Muscle layer of duodenum (tissue), 2 donors: ENCODE measurements around the gene CNTN5.

ENCODE experiments used
- H3K27ac ChIP-seq: one replicate; pipeline ENCODE4 v1.7.0; 2013; ENCODE audit warnings: mild to moderate bottlenecking, low read length
- H3K27me3 ChIP-seq: one replicate; pipeline ENCODE4 v1.7.0; 2013; ENCODE audit warnings: low read depth, mild to moderate bottlenecking, control low read depth, low read length
- H3K36me3 ChIP-seq, 2 donors: one replicate each; pipeline ENCODE4 v1.7.0; 2013; ENCODE audit warnings: low read length in 2 of 2, control low read depth in 1 of 2, mild to moderate bottlenecking in 1 of 2; ENCODE audit not compliant: insufficient read depth in 2 of 2, control insufficient read depth in 1 of 2
- H3K4me1 ChIP-seq, 2 donors: one replicate each; pipeline ENCODE4 v1.7.0; 2013; ENCODE audit warnings: low read length in 2 of 2, mild to moderate bottlenecking in 2 of 2, control low read depth in 1 of 2, moderate library complexity in 1 of 2; ENCODE audit not compliant: insufficient read depth in 2 of 2, control insufficient read depth in 1 of 2
- H3K4me3 ChIP-seq, 2 donors: one replicate each; pipeline ENCODE4 v1.7.0; 2013; ENCODE audit warnings: low read length in 2 of 2, low read depth in 1 of 2, mild to moderate bottlenecking in 1 of 2
- H3K9me3 ChIP-seq, 2 donors: one replicate each; pipeline ENCODE4 v1.7.0; 2013; ENCODE audit warnings: low read length in 2 of 2, control low read depth in 1 of 2, mild to moderate bottlenecking in 1 of 2; ENCODE audit not compliant: control insufficient read depth in 1 of 2
- donor health status: healthy.

CNTN5 gene

DNA sequence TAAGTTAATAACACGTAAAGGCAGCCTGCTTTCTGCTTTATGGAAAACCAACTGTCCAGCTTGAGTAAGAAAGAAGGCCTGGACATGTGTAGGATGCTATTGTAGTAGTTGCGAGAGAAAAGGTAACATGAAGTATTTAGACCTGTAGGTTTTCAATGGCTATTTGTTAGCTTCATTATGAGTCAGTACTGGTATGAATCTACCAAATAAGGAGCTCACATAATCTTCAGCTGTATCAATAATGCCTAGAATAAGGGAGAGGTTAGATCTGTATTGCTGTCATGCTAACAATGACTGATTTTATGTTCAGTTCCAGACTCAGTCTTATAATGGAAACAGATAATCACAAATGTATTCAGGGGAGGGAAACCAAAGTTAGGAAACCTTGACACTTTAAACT is 550.3 kb downstream of the CNTN5 start:
- no peaks in the 10 kb centered on the region for H3K36me3 ChIP-seq
- H3K4me1 ChIP-seq: no peaks in the 10 kb centered on the region
- no peak overlapping the region for H3K27ac ChIP-seq
- H3K9me3 ChIP-seq: no peaks in the 10 kb centered on the region
- H3K4me3 ChIP-seq: no peak overlapping the region
- no peaks in the 10 kb centered on the region for H3K27me3 ChIP-seq

DNA sequence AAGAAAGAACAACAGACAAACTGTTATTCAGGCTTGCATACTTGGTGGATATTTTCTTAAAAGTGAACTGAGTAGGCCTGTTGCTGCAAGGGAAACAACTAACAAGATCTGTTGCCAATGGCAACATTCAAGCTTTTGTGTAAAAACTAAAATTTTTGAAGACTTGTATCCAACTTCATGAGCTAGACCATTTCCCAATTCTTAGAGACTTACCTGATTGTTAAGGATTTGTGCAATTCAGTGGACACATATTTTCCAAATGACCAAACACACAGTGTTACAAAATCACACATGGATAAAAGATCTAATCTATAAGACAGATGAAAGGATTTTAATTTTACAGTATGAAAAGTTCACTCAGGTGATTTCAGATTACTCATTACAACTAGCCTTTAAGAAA is 564.1 kb downstream of the CNTN5 start:
- Histone ChIP-seq H3K4me3 (no peak overlapping the region), H3K27ac (no peak overlapping the region), H3K4me1 (no peaks in the 10 kb centered on the region), H3K36me3 (no peaks in the 10 kb centered on the region), H3K9me3 (no peaks in the 10 kb centered on the region), H3K27me3 (no peaks in the 10 kb centered on the region)

DNA sequence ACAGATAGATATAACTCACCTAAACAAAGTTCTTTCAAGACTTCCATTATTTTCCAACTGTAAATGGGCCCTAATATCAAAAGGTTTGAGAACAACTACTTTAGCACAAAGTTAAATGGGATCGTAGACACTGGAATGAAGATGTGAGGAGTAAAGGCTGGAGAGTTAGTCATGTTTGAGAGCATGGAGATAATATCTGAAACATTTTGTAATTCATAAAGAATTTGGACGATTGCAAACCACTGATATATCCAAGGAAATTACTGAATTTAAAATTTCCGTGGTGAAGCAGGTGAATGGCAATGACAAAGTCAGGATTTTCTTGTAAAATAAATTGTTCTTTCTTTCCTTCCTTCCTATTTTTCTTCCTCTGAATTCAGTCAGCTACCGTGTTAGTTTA is 564.9 kb downstream of the CNTN5 start:
- no peak overlapping the region for H3K27ac ChIP-seq
- no peaks in the 10 kb centered on the region for H3K4me1 ChIP-seq
- H3K27me3 ChIP-seq: no peaks in the 10 kb centered on the region
- no peaks in the 10 kb centered on the region for H3K36me3 ChIP-seq
- no peak overlapping the region for H3K4me3 ChIP-seq
- no peaks in the 10 kb centered on the region for H3K9me3 ChIP-seq

DNA sequence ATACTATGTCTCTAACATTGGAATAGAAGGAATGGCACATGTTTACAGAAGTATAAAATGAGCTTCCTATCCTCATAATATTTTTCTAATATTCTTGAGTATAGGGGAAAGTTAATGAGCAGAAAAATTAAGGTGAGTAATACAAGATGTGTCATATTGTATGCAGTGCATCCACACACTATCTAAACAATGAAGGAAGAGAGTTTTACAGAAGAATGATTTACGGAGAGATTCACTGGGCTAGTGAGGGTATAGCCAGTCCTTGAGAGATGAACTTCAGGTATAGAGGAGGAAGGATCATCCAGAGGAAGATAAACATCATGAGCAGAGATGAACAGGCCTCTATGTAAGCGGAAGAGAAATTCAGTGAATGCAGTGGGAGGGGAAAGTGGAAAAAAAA is 569.0 kb downstream of the CNTN5 start:
- Histone ChIP-seq H3K27ac (no peak overlapping the region), H3K4me3 (no peak overlapping the region), H3K36me3 (no peaks in the 10 kb centered on the region), H3K4me1 (no peaks in the 10 kb centered on the region), H3K9me3 (no peaks in the 10 kb centered on the region), H3K27me3 (no peaks in the 10 kb centered on the region)

DNA sequence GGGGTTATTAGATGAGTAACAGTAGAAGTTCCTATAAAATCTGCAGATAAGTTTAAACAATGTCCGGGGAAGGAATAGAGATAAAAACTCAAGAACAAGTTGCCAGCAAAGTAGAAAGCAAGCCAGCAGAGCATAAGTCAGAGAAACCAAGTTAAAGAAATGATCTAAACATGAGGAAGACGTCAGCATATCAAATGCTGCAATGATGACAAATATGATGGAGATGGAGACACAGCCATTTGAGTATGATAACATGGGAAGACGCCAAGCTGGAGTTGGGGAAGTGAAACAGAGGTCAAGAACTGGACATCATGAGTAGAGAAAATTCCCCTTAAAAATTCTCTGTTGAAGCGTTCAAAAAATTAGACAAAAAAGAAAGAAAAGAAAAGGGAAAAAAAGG is 571.5 kb downstream of the CNTN5 start:
- no peaks in the 10 kb centered on the region for H3K36me3 ChIP-seq
- no peaks in the 10 kb centered on the region for H3K9me3 ChIP-seq
- no peak overlapping the region for H3K27ac ChIP-seq
- no peak overlapping the region for H3K4me3 ChIP-seq
- no peaks in the 10 kb centered on the region for H3K4me1 ChIP-seq
- H3K27me3 ChIP-seq: no peaks in the 10 kb centered on the region

DNA sequence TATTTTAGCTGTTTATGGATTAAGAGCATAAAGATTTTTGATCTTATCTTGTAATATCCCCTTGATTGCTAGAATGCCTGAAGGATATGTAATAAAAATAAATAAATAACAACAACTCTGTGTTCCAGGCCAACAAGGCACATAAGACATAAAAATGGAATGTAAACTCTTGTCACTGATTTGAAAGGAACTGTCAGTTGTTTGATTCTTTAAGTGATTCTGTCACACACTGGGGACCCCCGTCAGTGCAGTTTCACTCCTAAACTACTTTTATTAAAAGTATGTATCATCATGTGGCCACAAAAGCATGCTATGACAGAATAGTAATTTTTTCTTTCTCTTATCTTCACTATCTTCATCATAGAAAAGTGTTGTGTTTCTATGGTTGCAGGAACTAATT is 572.4 kb downstream of the CNTN5 start:
- H3K36me3 ChIP-seq: no peaks in the 10 kb centered on the region
- no peaks in the 10 kb centered on the region for H3K27me3 ChIP-seq
- H3K9me3 ChIP-seq: no peaks in the 10 kb centered on the region
- H3K4me1 ChIP-seq: no peaks in the 10 kb centered on the region
- no peak overlapping the region for H3K27ac ChIP-seq
- no peak overlapping the region for H3K4me3 ChIP-seq

DNA sequence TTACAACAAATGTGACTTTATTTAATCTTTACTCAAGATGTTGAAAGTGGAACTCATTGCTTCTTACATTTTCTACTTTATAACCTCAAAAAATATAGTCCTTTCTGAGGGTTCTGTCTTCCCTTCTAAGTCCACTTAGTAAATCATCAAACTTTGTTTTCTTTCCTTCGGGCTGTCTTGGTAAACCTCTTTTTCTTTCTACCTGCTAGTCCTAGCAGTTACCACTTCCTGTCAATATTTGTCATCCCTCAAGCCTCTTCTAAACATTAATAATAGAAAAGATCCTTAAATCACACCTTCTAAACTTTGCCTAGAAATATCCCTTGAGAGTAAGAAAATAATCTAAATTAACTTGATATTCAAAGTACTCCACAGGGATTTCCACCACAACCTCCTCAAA is 580.4 kb downstream of the CNTN5 start:
- Histone ChIP-seq H3K27me3 (no peaks in the 10 kb centered on the region), H3K9me3 (no peaks in the 10 kb centered on the region), H3K4me1 (no peaks in the 10 kb centered on the region), H3K36me3 (no peaks in the 10 kb centered on the region), H3K4me3 (no peak overlapping the region), H3K27ac (no peak overlapping the region)

DNA sequence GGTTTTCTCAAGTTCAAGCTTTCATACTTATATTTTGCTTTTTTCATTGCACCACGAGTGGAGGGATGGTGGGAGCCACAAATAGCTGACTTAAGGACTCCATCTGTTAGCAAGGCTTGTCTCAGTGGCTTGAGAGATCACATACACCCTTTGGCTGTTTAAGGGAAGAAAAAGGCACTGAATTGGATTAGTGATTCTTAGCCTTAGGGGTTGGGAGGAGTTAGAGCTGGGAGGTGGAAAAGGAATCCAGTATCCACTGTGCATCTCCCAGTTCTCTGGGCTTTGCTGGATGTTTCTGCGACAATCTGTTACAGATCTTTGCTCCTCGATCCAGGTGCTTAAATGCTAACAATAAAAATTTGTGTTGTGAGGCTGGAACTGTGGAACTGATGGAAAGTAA is 593.6 kb downstream of the CNTN5 start:
- Histone ChIP-seq H3K4me3 (no peak overlapping the region), H3K36me3 (no peaks in the 10 kb centered on the region), H3K9me3 (no peaks in the 10 kb centered on the region), H3K27me3 (no peaks in the 10 kb centered on the region), H3K27ac (no peak overlapping the region), H3K4me1 (no peaks in the 10 kb centered on the region)

DNA sequence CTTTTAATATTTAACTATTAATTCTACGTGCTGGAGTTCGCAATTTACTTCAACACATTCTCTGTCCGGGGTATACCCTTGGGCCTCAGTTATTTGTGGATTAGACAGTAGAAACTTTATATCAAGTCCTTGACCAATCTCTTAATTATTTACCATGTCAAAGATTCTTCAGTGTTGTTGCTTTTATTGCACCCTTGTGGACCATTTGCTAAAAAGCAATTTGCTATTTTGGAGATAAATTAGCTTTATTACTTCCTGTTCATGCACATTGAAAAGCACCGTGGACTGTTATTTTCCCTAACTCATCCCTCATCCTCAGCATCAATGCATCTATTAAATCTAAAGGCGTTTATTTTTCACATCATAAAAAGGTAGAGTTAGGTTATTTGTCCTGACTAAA is 609.9 kb downstream of the CNTN5 start:
- no peaks in the 10 kb centered on the region for H3K27me3 ChIP-seq
- no peak overlapping the region for H3K4me3 ChIP-seq
- no peaks in the 10 kb centered on the region for H3K4me1 ChIP-seq
- H3K27ac ChIP-seq: no peak overlapping the region
- H3K36me3 ChIP-seq: no peaks in the 10 kb centered on the region
- H3K9me3 ChIP-seq: no peaks in the 10 kb centered on the region

DNA sequence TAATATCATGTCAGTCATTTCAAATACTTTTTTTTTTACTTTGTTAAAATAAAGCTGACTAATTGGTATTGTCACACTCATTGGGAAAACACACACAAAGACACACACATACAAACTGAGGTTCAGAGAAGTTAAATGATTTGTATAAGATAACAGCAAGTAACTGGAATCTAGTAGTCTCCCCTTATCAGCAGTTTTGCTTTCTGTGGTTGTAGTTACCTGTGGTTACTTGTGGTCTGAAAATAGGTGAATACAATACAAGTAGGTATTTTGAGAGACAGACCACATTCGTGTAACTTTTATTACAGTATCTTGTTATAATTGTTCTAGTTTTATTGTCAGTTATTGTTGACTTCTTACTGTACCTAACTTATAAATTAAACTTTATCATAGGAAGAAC is 610.9 kb downstream of the CNTN5 start:
- no peak overlapping the region for H3K4me3 ChIP-seq
- no peak overlapping the region for H3K27ac ChIP-seq
- no peaks in the 10 kb centered on the region for H3K4me1 ChIP-seq
- no peaks in the 10 kb centered on the region for H3K9me3 ChIP-seq
- H3K27me3 ChIP-seq: no peaks in the 10 kb centered on the region
- H3K36me3 ChIP-seq: no peaks in the 10 kb centered on the region

DNA sequence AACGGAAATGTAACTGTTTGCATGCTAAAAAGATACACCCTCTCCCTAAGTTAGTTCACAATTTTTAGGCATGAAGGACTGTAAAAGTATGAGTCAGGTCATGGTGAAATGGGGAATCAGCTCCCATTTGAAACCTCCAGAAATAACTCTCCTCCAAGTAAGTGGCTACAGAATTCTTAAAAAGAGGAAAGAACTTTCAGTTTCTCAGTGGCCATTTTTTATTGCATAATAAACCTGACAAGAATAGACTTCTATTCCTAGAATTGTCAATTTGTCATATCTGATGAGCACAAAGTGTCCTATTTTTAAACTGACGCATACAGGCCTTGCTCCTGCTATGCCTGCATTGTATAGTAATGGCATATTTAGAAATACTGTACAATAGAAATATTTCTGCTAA is 612.2 kb downstream of the CNTN5 start:
- no peak overlapping the region for H3K27ac ChIP-seq
- no peaks in the 10 kb centered on the region for H3K36me3 ChIP-seq
- H3K9me3 ChIP-seq: no peaks in the 10 kb centered on the region
- no peaks in the 10 kb centered on the region for H3K27me3 ChIP-seq
- no peaks in the 10 kb centered on the region for H3K4me1 ChIP-seq
- no peak overlapping the region for H3K4me3 ChIP-seq

DNA sequence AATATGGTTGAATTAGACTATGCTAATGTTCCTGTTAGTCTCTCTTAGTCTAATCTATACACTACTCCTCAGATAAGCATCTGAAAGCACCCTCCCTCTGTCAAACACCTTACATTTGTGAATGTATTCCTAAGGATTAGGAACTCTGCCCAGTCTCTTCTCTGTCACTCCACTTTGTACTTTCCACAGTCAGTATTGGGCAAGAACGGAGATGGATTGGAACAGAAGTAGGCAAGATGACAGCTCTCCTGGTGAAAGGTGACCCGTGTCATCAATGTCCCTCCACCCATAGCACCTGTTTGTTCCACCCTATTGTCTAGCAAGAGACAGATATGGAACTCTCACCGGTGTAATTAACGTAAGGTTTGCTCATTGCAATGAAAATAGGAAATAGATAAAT is 613.8 kb downstream of the CNTN5 start:
- no peak overlapping the region for H3K27ac ChIP-seq
- no peak overlapping the region for H3K4me3 ChIP-seq
- no peaks in the 10 kb centered on the region for H3K36me3 ChIP-seq
- H3K4me1 ChIP-seq: no peaks in the 10 kb centered on the region
- no peaks in the 10 kb centered on the region for H3K9me3 ChIP-seq
- no peaks in the 10 kb centered on the region for H3K27me3 ChIP-seq
